Measurements from ENCODE around the gene NME3.

The NME3 gene

GRCh38 chr16:1789643-1790045, 18.3 kb upstream of the NME3 start:
- TF ChIP-seq CTCF (IDR thresholded peaks at IDR 0.05; ENCODE audit: borderline replicate concordance, insufficient read depth, low read depth, low read length) = no peak
- H3K4me3 ChIP-seq (ENCODE audit: low read depth, low read length) = no peak overlapping the region

GRCh38 chr16:1788708-1789100, 17.4 kb upstream of the NME3 start:
- H3K4me3 ChIP-seq (ENCODE audit: low read depth, low read length) = no peak overlapping the region
- no peak for TF ChIP-seq CTCF (IDR thresholded peaks at IDR 0.05; ENCODE audit: borderline replicate concordance, insufficient read depth, low read depth, low read length)

GRCh38 chr16:1788095-1788707, 16.9 kb upstream of the NME3 start:
- TF ChIP-seq CTCF (IDR thresholded peaks at IDR 0.05; ENCODE audit: borderline replicate concordance, insufficient read depth, low read depth, low read length) = no peak
- no peak overlapping the region for H3K4me3 ChIP-seq (ENCODE audit: low read depth, low read length)

GRCh38 chr16:1787322-1788094, 16.2 kb upstream of the NME3 start:
- no peak for TF ChIP-seq CTCF (IDR thresholded peaks at IDR 0.05; ENCODE audit: borderline replicate concordance, insufficient read depth, low read depth, low read length)
- H3K4me3 ChIP-seq (ENCODE audit: low read depth, low read length) = no peak overlapping the region

GRCh38 chr16:1787056-1787321, 15.6 kb upstream of the NME3 start:
- no peak for TF ChIP-seq CTCF (IDR thresholded peaks at IDR 0.05; ENCODE audit: borderline replicate concordance, insufficient read depth, low read depth, low read length)
- no peak overlapping the region for H3K4me3 ChIP-seq (ENCODE audit: low read depth, low read length)

- no peak for TF ChIP-seq CTCF (IDR thresholded peaks at IDR 0.05; ENCODE audit: borderline replicate concordance, insufficient read depth, low read depth, low read length)
- H3K4me3 ChIP-seq (ENCODE audit: low read depth, low read length) = no peak overlapping the region
Measured at GRCh38 chr16:1786242-1787055, 15.1 kb upstream of the NME3 start.

All from GM12875 (cell line).